K562 (cell line): ENCODE results near the gene GPR107.

Source experiments
- CEBPB ChIP-seq: fragments of 450-650 bp; IDR thresholded peaks from 2 replicates; pipeline ENCODE4 v1.6.1; 2016; ENCODE audit warnings: missing genetic modification characterization, missing compliant biosample characterization
- CREM ChIP-seq: IDR thresholded peaks from 2 replicates; pipeline ENCODE4 v1.6.1; 2014; ENCODE audit warnings: antibody characterized with exemption, low read depth
- EP300 ChIP-seq: IDR thresholded peaks from 2 replicates; pipeline ENCODE4 v1.6.1; 2012; ENCODE audit warnings: low read length, improper control_type of control experiment
- EZH2 ChIP-seq: IDR thresholded peaks from 2 replicates; pipeline ENCODE4 v1.6.1; 2012; ENCODE audit warnings: low read depth, mild to moderate bottlenecking, inconsistent platforms, low read length, borderline replicate concordance
- FOXP1 ChIP-seq: sonication (generic); formaldehyde crosslinking; IDR thresholded peaks from 2 replicates; pipeline ENCODE4 v1.8.0; 2022; ENCODE audit warnings: mild to moderate bottlenecking, missing genetic modification reagents
- KAT7 ChIP-seq: sonication (generic); formaldehyde crosslinking; IDR thresholded peaks from 2 replicates; pipeline ENCODE4 v1.8.0; 2022; ENCODE audit warnings: missing genetic modification reagents, mild to moderate bottlenecking, borderline replicate concordance
- NFYB ChIP-seq: IDR thresholded peaks from 2 replicates; pipeline ENCODE4 v1.6.1; 2011; ENCODE audit warnings: mild to moderate bottlenecking, moderate library complexity; ENCODE audit not compliant: insufficient read length; ENCODE audit errors: extremely low read depth
- PHTF2 ChIP-seq: fragments of 250-450 bp; sonication (Bioruptor Pico); IDR thresholded peaks from 2 replicates; pipeline ENCODE4 v1.5.0; 2021; ENCODE audit warnings: mild to moderate bottlenecking
- YBX1 ChIP-seq: fragments of 450-650 bp; IDR thresholded peaks from 2 replicates; pipeline ENCODE4 v1.7.1; 2016; ENCODE audit warnings: mild to moderate bottlenecking
- TF ChIP-seq, protein P1 (sequence below), 3 experiments: IDR thresholded peaks in 2 of 3; conservative IDR thresholded peaks in 1 of 3; 2 replicates each; pipeline ENCODE4 v1.5.1; 2011 to 2012; ENCODE audit warnings: low read length in 3 of 3, mild to moderate bottlenecking in 3 of 3, control low read depth in 2 of 3, improper control_type of control experiment in 1 of 3, inconsistent platforms in 1 of 3, low read depth in 1 of 3, mixed read lengths in 1 of 3, moderate library complexity in 1 of 3; ENCODE audit not compliant: insufficient read depth in 2 of 3

DNA sequence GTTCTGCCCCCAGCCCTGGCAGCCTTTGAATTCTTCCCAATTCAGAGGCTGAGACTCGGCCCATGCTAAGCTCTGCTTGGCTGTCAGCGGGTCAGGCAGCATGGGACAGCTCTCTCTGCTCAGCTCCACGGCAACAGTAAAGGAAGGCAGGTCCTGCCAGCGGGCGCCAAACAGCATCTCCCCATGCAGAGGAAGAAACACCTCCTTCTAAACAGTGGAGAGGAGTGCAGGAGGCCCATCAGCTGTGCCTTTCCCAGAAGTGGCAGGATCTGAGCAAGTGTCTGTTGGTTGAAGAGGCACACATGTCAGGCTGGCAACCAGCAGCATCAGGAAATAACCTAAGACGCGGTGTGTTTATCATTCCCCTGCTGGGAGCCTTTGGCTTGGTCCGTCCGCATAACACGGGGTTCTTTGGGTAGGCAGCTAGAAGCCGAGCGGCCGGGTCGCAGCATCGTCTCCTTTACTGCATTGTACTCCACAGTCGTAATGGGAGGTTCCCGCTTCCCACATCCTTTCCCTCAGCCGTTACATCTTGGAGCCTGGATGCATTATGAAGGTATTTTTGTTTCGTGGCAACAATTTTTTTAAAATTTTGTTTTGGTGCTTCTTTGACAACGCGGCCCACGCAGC lies 75.8 kb downstream of the GPR107 start:
- TF ChIP-seq, protein P1, sequence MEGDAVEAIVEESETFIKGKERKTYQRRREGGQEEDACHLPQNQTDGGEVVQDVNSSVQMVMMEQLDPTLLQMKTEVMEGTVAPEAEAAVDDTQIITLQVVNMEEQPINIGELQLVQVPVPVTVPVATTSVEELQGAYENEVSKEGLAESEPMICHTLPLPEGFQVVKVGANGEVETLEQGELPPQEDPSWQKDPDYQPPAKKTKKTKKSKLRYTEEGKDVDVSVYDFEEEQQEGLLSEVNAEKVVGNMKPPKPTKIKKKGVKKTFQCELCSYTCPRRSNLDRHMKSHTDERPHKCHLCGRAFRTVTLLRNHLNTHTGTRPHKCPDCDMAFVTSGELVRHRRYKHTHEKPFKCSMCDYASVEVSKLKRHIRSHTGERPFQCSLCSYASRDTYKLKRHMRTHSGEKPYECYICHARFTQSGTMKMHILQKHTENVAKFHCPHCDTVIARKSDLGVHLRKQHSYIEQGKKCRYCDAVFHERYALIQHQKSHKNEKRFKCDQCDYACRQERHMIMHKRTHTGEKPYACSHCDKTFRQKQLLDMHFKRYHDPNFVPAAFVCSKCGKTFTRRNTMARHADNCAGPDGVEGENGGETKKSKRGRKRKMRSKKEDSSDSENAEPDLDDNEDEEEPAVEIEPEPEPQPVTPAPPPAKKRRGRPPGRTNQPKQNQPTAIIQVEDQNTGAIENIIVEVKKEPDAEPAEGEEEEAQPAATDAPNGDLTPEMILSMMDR (IDR thresholded peaks at IDR 0.05 in 2 of 3, conservative IDR thresholded peaks at IDR 0.05 in 1 of 3; ENCODE audit: insufficient read depth in 2 of 3, low read depth in 1 of 3, low read length in 3 of 3), result no peak
- TF ChIP-seq KAT7 (CRISPR knock-in tag), result no peak
- no peak for TF ChIP-seq CEBPB (tag)
- no peak for TF ChIP-seq EP300
- no peak for TF ChIP-seq FOXP1 (CRISPR knock-in tag)
- TF ChIP-seq YBX1, result no peak
- no peak for TF ChIP-seq EZH2
- no peak for TF ChIP-seq CREM
- TF ChIP-seq PHTF2 (CRISPR knock-in tag), result no peak
- no peak for TF ChIP-seq NFYB
